H1 (cell line): ENCODE measurements around the gene NYAP2. TPM values are rescaled to one million over a fixed set of nuclear protein-coding genes. Genes with fewer than 3 reads are reported as not detected.

ENCODE experiments used
- CBX8 ChIP-seq: fragments of 300-800, 300-1000 bp; sonication (generic); IDR thresholded peaks from 2 replicates; pipeline ENCODE4 v1.7.1; 2016; ENCODE audit warnings: low read depth, low read length, borderline replicate concordance
- EP300 ChIP-seq, 2 experiments: IDR thresholded peaks; 1 replicate in 1 of 2; 2 replicates in 1 of 2; pipeline ENCODE4 v1.6.1; 2011 to 2012; ENCODE audit warnings: low read depth in 2 of 2, low read length in 2 of 2, mild to moderate bottlenecking in 2 of 2, borderline replicate concordance in 1 of 2, inconsistent platforms in 1 of 2, moderate library complexity in 1 of 2
- RNF2 ChIP-seq: fragments of 200-900, 300-1000 bp; sonication (generic); IDR thresholded peaks from 2 replicates; pipeline ENCODE4 v1.7.1; 2016; ENCODE audit warnings: borderline replicate concordance, low read depth, mild to moderate bottlenecking, antibody characterized with exemption, low read length; ENCODE audit not compliant: poor library complexity, severe bottlenecking; ENCODE audit errors: missing control alignments
- polyA plus RNA-seq, 7 experiments: library from polyadenylated mRNA; depleted of rRNA in 3 of 7; stranded (reverse) in 5 of 7; unstranded in 2 of 7; fragments of >200 nt in 5 of 7; fragments of 200-250 nt in 2 of 7; gene quantifications; 1 replicate in 5 of 7; 2 replicates in 1 of 7; 4 replicates in 1 of 7; pipeline versions ENCODE4 v1.2.1 to v1.2.3, GENCODE V29; 2011 to 2013; ENCODE audit warnings: missing spikeins in 2 of 7, mixed read lengths in 2 of 7
- total RNA-seq: library from RNA; stranded (reverse); fragmentation: NEBNext Ultra II Directional; extraction: Animal tissue kit (Norgen Biotek cat#: 25700); gene quantifications from 2 replicates; pipeline ENCODE4 v1.2.1, GENCODE V29; 2021

The NYAP2 gene
- total and polyA plus RNA-seq, 2 of the 8 experiments (the other 6 are each of a cell fraction or from before 2014, with no cell fraction given), result not detected

DNA sequence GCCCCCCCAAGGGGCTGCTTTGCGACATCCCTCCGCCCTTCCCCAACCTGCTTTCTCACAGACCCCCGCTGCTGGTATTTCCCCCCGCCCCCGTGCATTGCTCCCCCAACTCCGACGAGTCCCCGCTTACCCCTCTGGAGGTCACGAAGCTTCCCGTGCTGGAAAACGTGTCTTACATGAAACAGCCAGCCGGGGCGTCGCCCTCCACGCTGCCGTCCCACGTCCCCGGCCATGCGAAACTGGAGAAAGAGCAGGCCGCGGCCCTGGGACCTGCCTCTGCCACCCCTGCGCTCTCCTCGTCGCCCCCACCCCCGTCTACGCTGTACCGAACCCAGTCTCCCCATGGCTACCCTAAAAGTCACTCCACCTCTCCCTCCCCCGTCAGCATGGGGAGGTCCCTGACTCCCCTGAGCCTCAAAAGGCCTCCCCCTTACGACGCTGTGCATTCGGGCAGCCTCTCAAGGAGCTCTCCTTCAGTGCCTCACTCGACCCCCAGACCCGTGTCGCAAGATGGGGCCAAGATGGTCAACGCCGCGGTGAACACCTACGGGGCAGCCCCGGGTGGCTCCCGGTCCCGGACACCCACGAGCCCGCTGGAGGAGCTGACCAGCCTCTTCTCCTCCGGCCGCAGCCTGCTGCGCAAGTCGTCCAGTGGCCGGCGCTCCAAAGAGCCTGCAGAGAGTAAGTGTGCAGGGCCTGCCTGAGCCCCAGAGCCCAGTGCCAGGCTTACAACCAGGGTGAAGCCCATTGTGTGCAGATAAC is 183.0 kb downstream of the NYAP2 start (continued):
- TF ChIP-seq RNF2 (no peak), CBX8 (no peak), EP300 (IDR thresholded peaks at IDR 0.05; ENCODE audit: borderline replicate concordance in 1 of 2, low read depth in 2 of 2, low read length in 2 of 2) (no peak)
